Loucy (cell line): ENCODE data around the gene SLCO4A1.

ENCODE experiments used
- CTCF ChIP-seq: fragments of 200-600 bp; sonication (generic); conservative IDR thresholded peaks from 2 replicates; pipeline ENCODE4 v1.5.1; 2014; ENCODE audit warnings: mild to moderate bottlenecking, antibody characterized with exemption, low read length
- EZH2phosphoT487 ChIP-seq: fragments of 200-600 bp; IDR thresholded peaks from 2 replicates; pipeline ENCODE4 v1.6.1; 2018; ENCODE audit warnings: antibody characterized with exemption, mild to moderate bottlenecking, moderate library complexity, borderline replicate concordance

- TF ChIP-seq CTCF = no peak
- no peak for TF ChIP-seq EZH2phosphoT487
These were observed 24.4 kb upstream of the SLCO4A1 start for GRCh38 chr20:62617711-62618483.
